Peyer's patch (tissue), 4 donors: ENCODE results near the gene CELF2. TPM values are rescaled to one million over a fixed set of nuclear protein-coding genes. Genes with fewer than 3 reads are reported as not detected.
A peak's percentile ranks its signal among the peaks of the same experiment; 100 is the strongest.

Experiments used
- DNase-seq, 3 donors: peaks; one replicate each; pipeline ENCODE4 v3.0.0-alpha.2; 2017 to 2019
- H3K27ac ChIP-seq, 4 donors: fragments of 200-600 bp; sonication (generic); one replicate each; pipeline ENCODE4 v1.5.1; 2016 to 2019
- H3K27me3 ChIP-seq, 2 donors: fragments of 200-600 bp; sonication (generic); one replicate each; pipeline ENCODE4 v1.5.1; 2019
- H3K36me3 ChIP-seq, 3 donors: fragments of 200-600 bp; sonication (generic); one replicate each; pipeline ENCODE4 v1.5.1; 2016 to 2019
- H3K4me1 ChIP-seq, 4 donors: fragments of 200-600 bp; sonication (generic); one replicate each; pipeline ENCODE4 v1.5.1; 2016 to 2019
- H3K4me3 ChIP-seq, 4 donors: fragments of 200-600 bp; sonication (generic); 1 replicate in 3 of 4; 2 replicates in 1 of 4; pipeline ENCODE4 v1.5.1; 2016 to 2019; ENCODE audit warnings: mild to moderate bottlenecking in 1 of 4
- H3K9me3 ChIP-seq, 4 donors: fragments of 200-600 bp; sonication (generic); one replicate each; pipeline ENCODE4 v1.5.1; 2016 to 2019; ENCODE audit warnings: mild to moderate bottlenecking in 1 of 4
- CTCF ChIP-seq, 6 experiments: fragments of 450-650 bp in 4 of 6; fragments of 200-600 bp in 2 of 6; sonication (generic) in 1 of 6; IDR thresholded peaks; one replicate each; pipeline ENCODE4 v1.5.1; 2017 to 2019; ENCODE audit warnings: antibody characterized with exemption in 6 of 6, mild to moderate bottlenecking in 3 of 6, moderate library complexity in 1 of 6
- POLR2A ChIP-seq, 2 donors: fragments of 450-650 bp; IDR thresholded peaks; one replicate each; pipeline ENCODE4 v1.5.1; 2017; ENCODE audit warnings: antibody characterized with exemption in 2 of 2, mild to moderate bottlenecking in 2 of 2, moderate library complexity in 2 of 2
- total RNA-seq, 4 donors: library from RNA; depleted of rRNA; stranded (reverse); fragments of >200 nt; gene quantifications; one replicate each; pipeline ENCODE4 v1.1.0, GENCODE V29; 2016

Gene CELF2
- total RNA-seq, 4 donors from 2014 or later, result 20.5 to 110 (median 40.7) TPM

GRCh38 chr10:11146402-11147171, 128.9 kb downstream of the CELF2 start:
- Histone ChIP-seq H3K36me3 (no peaks in the 10 kb centered on the region), H3K9me3 (no peaks in the 10 kb centered on the region), H3K27me3 (no peaks in the 10 kb centered on the region), H3K4me3 (no peak overlapping the region), H3K27ac (peak overlapping the region; percentile 43 to 77 (median 56)), H3K4me1 (peaks cover 0 to 38% (median 18%) of the 10 kb centered on the region in 4 donors)
- DNase-seq, result no peak
- TF ChIP-seq CTCF (IDR thresholded peaks at IDR 0.05) (no peak), POLR2A (IDR thresholded peaks at IDR 0.05) (no peak)

- no peak overlapping the region for H3K4me3 ChIP-seq
- TF ChIP-seq POLR2A (IDR thresholded peaks at IDR 0.05) (no peak), CTCF (IDR thresholded peaks at IDR 0.05) (peak in 3 of 6 experiments; percentile 6 to 13 (median 8))
- peaks cover 0 to 38% (median 19%) of the 10 kb centered on the region in 4 donors for H3K4me1 ChIP-seq
- H3K27me3 ChIP-seq, result no peaks in the 10 kb centered on the region
- DNase-seq, result peak in 2 of 3 donors; percentile 61 to 72
- no peaks in the 10 kb centered on the region for H3K9me3 ChIP-seq
- peak overlapping the region; percentile 9 to 77 (median 52) for H3K27ac ChIP-seq
- no peaks in the 10 kb centered on the region for H3K36me3 ChIP-seq
These were observed 130.1 kb downstream of the CELF2 start for GRCh38 chr10:11147722-11148121.

GRCh38 chr10:11148142-11149028, 130.7 kb downstream of the CELF2 start:
- Histone ChIP-seq H3K36me3 (no peaks in the 10 kb centered on the region), H3K27ac (peak overlapping the region; percentile 43 to 77 (median 62)), H3K9me3 (no peaks in the 10 kb centered on the region), H3K4me1 (peaks cover 0 to 38% (median 19%) of the 10 kb centered on the region in 4 donors), H3K27me3 (no peaks in the 10 kb centered on the region), H3K4me3 (no peak overlapping the region)
- DNase-seq, result no peak
- no peak for TF ChIP-seq CTCF (IDR thresholded peaks at IDR 0.05)
- TF ChIP-seq POLR2A (IDR thresholded peaks at IDR 0.05), result no peak

- Histone ChIP-seq H3K27me3 (no peaks in the 10 kb centered on the region), H3K27ac (peak overlapping the region; percentile 43 to 77 (median 62)), H3K9me3 (no peaks in the 10 kb centered on the region), H3K4me1 (peaks cover 0 to 38% (median 21%) of the 10 kb centered on the region in 4 donors), H3K4me3 (no peak overlapping the region), H3K36me3 (no peaks in the 10 kb centered on the region)
- no peak for TF ChIP-seq CTCF (IDR thresholded peaks at IDR 0.05)
- DNase-seq, result no peak
These were observed 132.1 kb downstream of the CELF2 start for GRCh38 chr10:11149807-11150141.

- TF ChIP-seq POLR2A (IDR thresholded peaks at IDR 0.05) (peak in 1 of 2 donors; percentile 12), CTCF (IDR thresholded peaks at IDR 0.05) (no peak)
- Histone ChIP-seq H3K9me3 (no peaks in the 10 kb centered on the region), H3K4me1 (peaks cover 0 to 35% (median 23%) of the 10 kb centered on the region in 4 donors), H3K36me3 (no peaks in the 10 kb centered on the region), H3K4me3 (no peak overlapping the region), H3K27me3 (no peaks in the 10 kb centered on the region), H3K27ac (peak overlapping the region; percentile 43 to 77 (median 62))
- no peak for DNase-seq
These were observed 132.6 kb downstream of the CELF2 start for GRCh38 chr10:11150231-11150731.
